Measurements from ENCODE around the gene TRMU.

- TF ChIP-seq, protein P1, sequence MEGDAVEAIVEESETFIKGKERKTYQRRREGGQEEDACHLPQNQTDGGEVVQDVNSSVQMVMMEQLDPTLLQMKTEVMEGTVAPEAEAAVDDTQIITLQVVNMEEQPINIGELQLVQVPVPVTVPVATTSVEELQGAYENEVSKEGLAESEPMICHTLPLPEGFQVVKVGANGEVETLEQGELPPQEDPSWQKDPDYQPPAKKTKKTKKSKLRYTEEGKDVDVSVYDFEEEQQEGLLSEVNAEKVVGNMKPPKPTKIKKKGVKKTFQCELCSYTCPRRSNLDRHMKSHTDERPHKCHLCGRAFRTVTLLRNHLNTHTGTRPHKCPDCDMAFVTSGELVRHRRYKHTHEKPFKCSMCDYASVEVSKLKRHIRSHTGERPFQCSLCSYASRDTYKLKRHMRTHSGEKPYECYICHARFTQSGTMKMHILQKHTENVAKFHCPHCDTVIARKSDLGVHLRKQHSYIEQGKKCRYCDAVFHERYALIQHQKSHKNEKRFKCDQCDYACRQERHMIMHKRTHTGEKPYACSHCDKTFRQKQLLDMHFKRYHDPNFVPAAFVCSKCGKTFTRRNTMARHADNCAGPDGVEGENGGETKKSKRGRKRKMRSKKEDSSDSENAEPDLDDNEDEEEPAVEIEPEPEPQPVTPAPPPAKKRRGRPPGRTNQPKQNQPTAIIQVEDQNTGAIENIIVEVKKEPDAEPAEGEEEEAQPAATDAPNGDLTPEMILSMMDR (conservative IDR thresholded peaks at IDR 0.05; ENCODE audit: low read depth, low read length): peak; percentile 32; the same call in 1 of the 2 replicates
- TF ChIP-seq POLR2A (IDR thresholded peaks at IDR 0.05; ENCODE audit: low read depth, low read length) (no peak), CEBPB (IDR thresholded peaks at IDR 0.05; ENCODE audit: low read depth, low read length) (no peak), RFX5 (IDR thresholded peaks at IDR 0.05; ENCODE audit: low read depth, low read length) (no peak), MAZ (IDR thresholded peaks at IDR 0.05; ENCODE audit: borderline replicate concordance, low read depth, low read length) (0 out of 2 replicates have a peak, but pooled peaks have one; percentile 13), RAD21 (IDR thresholded peaks at IDR 0.05; ENCODE audit: low read length) (peak; percentile 42; the same call in 1 of the 2 replicates), CHD1 (IDR thresholded peaks at IDR 0.05; ENCODE audit: low read depth, low read length) (no peak), BHLHE40 (IDR thresholded peaks at IDR 0.05; ENCODE audit: low read depth, low read length) (no peak), MXI1 (IDR thresholded peaks at IDR 0.05; ENCODE audit: borderline replicate concordance, low read depth, low read length) (peak; percentile 96), SMC3 (IDR thresholded peaks at IDR 0.05; ENCODE audit: low read depth, low read length) (no peak)
- TF ChIP-seq, protein P2, sequence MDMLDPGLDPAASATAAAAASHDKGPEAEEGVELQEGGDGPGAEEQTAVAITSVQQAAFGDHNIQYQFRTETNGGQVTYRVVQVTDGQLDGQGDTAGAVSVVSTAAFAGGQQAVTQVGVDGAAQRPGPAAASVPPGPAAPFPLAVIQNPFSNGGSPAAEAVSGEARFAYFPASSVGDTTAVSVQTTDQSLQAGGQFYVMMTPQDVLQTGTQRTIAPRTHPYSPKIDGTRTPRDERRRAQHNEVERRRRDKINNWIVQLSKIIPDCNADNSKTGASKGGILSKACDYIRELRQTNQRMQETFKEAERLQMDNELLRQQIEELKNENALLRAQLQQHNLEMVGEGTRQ (IDR thresholded peaks at IDR 0.05; ENCODE audit: low read depth, low read length): no peak; the same call in 1 of the 2 replicates
Measured at GRCh38 chr22:46296257-46297150, 39.0 kb upstream of the TRMU start, which contains the start of gene GTSE1.
